NCI-H510A treated with DMSO at 0.1 percent for 48 hours (cell line): Measurements from ENCODE around the gene DEPDC1B.
"Not testable (repeated sequence)": the region's sequence is repeated elsewhere in the genome, so short reads cannot be mapped to it uniquely, and the experiment has no call there.

Experiments
- DNase-seq: peaks from one replicate; lab custom pipeline; 2025; lab: John Stamatoyannopoulos, UW

The DEPDC1B gene

GRCh38 chr5:60584304-60584703 lies 115.7 kb downstream of the DEPDC1B start:
- DNase-seq: no peak

DNA sequence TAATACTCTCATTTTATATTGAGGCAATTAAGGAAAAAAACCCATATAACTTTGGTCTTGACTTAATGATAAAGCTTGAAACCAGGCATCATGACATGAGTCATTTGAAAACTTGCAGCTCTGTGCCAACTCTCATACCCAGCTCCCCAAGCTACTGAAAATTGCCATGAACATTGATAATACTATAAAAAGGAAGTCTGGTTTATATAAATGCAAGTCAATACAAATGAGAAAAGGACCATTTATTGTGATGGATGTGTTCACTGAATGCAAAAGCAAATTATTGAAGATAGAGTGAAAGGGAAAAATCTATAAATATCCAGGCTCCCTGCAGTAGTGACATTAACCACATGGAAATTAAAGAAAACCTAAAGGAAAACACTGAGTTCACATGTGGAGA lies 116.3 kb downstream of the DEPDC1B start:
- no peak for DNase-seq

GRCh38 chr5:60578315-60578714 lies 121.7 kb downstream of the DEPDC1B start:
- no peak for DNase-seq

DNA sequence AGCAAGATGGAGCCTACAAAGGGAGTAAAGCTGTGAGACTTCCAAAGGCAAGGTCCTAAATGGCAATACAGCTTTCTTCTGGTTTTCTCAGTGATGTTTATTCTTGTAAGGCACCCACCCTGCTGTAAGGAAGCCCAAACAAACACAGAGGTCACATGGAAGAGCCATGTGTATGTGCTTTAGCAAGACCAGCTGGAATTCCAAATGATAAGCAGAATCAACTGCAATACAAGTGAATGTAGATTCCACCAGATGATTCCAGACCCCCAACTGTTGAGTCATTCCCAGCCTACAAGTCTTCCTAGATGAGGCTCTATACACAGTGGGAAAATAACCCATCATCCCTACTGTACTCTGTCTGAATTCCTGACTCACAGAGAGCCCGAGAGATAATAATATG lies 122.8 kb downstream of the DEPDC1B start:
- DNase-seq: no peak

GRCh38 chr5:60576425-60576824 lies 123.5 kb downstream of the DEPDC1B start:
- DNase-seq: no peak

DNA sequence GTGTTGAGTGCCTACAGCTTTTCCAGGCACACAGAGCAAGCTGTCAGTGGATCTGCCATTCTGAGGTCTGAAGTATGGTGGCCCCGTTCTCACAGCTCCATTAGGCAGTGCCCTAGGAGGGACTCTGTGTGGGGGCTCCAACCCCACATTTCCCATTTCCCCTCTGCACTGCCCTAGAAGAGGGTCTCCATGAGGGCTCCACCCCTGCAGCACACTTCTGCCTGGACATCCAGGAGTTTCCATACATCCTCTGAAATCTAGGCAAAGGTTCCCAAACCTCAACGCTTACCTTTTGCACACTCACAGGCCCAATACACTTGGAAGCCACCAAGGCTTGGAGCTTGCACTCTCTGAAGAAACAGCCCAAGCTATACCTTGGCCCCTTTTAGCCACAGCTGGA lies 131.3 kb downstream of the DEPDC1B start:
- no peak for DNase-seq

GRCh38 chr5:60563696-60564324 lies 136.2 kb downstream of the DEPDC1B start:
- DNase-seq: no peak

- not testable (repeated sequence) for DNase-seq
Observed at GRCh38 chr5:60553291-60553690, 146.7 kb downstream of the DEPDC1B start.

GRCh38 chr5:60551829-60552228 lies 148.1 kb downstream of the DEPDC1B start:
- no peak for DNase-seq

GRCh38 chr5:60551250-60551649 lies 148.7 kb downstream of the DEPDC1B start:
- no peak for DNase-seq

DNA sequence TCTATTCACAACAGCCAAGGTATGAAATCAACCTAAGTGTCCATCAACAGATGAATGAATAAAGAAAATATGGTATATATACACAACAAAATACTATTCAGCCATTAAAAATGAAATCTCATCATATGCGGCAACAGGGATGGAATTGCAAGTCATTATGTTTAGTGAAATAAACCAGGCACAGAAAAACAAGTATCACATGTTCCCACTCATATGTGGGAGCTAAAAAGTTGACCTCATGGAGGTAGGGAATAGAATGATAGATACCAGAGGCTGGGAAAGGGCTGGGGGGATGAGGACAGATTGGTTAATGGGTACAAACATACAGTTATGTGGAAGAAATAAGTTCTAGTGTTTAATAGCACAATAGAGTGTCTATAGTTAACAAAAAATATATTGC lies 149.7 kb downstream of the DEPDC1B start:
- no peak for DNase-seq

DNA sequence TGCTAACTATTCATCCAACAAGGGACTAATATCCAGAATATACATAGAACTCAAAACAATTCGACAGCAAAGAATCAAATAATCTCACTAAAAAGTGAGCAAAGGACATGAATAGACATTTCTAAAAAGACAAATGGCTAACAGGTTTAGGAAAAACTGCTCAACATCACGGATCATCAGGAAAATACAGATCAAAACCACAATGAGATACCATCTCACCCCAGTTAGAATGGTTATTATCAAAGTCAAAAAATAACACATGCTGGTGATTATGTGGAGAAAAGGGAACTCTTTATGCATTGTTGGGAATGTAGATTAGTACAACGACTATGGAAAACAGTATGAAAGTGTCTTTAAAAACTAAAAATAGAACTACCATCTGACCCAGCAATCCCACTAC lies 150.1 kb downstream of the DEPDC1B start:
- DNase-seq: no peak
